GM21360 (cell line): ENCODE measurements around the gene ELOVL3.
"Not testable (repeated sequence)": the region's sequence is repeated elsewhere in the genome, so short reads cannot be mapped to it uniquely, and the experiment has no call there.

Source experiments
- ATAC-seq: cut with Tn5 transposase; IDR thresholded peaks from one replicate; pipeline ENCODE4 v1.9.1; 2021; ENCODE audit warnings: mild to moderate bottlenecking, moderate library complexity; ENCODE audit not compliant: unreplicated experiment

ELOVL3 gene

DNA sequence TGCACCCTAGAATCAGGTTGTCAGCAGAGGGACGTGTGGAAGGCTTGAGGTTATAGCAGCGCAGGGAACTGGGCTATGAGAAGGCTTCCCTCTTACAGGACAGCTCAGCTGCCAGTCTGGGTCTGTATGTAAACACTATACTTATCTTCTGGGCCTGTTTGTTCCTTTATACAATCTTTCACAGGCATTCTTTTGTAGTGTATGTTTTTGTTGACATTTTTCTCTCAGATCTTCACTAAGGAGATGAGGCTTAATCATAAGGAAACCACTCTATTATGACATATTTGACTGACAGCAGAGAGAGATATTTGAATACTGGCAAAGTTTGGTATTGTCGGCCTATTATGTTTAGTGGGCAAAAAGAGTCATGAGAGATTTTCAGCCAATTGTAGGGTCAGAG, 20.2 kb downstream of the ELOVL3 start:
- ATAC-seq, result no peak

GRCh38 chr10:102247734-102248133, 21.6 kb downstream of the ELOVL3 start:
- no peak for ATAC-seq

- ATAC-seq, result not testable (repeated sequence)
These were observed 26.4 kb downstream of the ELOVL3 start for GRCh38 chr10:102252508-102252907.

- no peak for ATAC-seq
These were observed 28.3 kb downstream of the ELOVL3 start for GRCh38 chr10:102254426-102254825.

GRCh38 chr10:102255404-102255803, 29.3 kb downstream of the ELOVL3 start:
- no peak for ATAC-seq

GRCh38 chr10:102261196-102261595, 35.1 kb downstream of the ELOVL3 start:
- no peak for ATAC-seq

DNA sequence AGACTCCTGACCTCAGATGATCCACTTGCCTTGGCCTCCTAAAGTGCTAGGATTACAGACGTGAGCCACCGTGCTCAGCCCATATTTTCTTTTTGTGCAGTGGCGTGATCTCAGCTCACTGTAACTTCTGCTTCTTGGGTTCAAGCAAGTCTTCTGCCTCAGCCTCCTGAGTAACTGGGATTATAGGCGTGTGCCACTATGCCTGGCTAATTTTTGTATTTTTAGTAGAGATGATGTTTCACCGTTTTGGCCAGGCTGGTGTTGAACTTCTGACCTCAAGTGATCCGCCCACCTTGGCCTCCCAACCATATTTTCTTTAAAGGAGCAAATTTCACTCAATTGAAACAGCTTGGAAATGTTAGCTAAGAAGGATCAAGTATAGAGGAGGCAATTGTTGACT, 35.7 kb downstream of the ELOVL3 start:
- ATAC-seq, result no peak

- ATAC-seq, result no peak
These were observed 36.8 kb downstream of the ELOVL3 start for GRCh38 chr10:102262744-102263370.

DNA sequence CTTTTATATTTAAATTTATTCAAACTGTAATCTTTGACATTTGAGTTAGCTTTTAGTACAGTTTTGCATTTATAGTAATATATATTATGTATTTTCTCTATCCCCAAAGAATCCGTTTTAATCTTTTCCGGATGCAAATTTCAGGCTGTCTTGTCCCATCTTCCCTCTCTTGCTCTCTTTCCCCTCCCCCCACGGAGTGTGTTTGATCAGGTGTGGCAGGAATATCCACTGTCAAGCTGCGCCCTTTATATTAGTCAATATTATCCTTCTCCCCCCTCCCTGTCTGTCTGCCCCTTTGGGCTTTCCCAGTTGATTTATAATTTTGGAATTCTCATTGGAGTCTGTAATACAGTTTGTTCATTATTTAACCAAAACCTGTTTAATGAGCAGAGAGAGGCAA, 38.3 kb downstream of the ELOVL3 start:
- ATAC-seq, result no peak

GRCh38 chr10:102266670-102267069, 40.6 kb downstream of the ELOVL3 start:
- ATAC-seq, result no peak

DNA sequence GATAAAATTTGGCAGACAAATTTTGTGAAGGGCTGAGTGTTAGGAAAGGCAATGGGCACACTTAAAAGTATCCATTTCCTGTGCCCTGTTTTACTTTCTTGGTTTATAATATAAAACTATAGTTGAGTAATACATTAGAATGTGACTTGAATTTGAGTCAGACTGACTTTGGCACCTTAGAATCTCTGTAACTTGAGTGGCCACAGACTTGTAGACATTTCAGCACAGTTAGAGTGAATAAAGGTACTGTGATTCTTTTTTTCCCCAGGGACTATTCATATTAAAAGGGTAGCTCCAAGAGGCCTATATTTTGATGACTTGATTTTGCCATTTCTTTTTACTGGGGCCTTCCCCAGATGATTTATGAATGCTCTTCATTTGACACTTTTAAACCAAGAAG, 41.6 kb downstream of the ELOVL3 start:
- ATAC-seq, result no peak

DNA sequence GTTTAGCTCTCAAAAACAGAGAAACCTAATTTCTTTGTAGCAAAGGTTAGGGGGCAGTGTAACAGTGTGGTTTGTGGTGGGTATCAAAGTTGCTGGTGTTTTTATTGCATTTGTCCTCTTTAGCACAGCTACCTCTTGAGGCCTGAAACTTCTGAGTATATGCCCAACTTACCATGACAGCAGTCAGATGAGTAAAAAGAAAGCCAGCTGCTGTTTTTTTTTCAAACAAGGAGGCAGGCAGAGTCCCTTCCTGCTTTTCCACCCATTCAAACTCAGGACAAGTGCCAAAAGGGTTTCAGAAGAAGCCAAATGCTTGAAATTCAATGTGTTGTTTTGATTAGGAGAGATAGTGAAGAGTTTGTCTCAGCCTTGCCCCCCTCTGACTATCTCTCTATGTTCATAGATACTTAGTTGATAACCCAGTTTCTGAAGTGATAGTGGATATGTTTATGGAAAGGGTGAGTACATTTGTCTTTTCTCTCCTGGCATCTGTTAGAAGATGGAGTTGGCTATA, 42.3 kb downstream of the ELOVL3 start:
- ATAC-seq, result no peak

DNA sequence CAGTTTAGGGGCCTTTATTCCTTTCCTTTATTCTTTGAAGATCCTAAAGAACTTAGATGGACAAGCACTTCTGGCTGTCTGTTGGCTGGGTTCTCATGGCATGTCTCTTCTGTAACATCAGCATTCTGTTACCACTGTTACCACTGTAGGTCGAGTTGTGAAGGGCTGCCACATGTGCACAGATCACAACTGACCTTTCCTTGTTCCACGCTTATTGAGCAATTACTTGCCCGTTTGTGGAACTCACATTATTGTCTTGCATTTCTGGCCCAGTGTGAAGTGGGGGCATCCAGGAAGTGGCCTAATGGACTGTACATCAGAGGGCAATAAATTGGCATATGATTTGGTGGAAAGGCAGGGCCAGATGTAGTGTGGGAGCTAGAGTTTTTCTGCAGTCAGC, 42.9 kb downstream of the ELOVL3 start:
- ATAC-seq, result no peak

DNA sequence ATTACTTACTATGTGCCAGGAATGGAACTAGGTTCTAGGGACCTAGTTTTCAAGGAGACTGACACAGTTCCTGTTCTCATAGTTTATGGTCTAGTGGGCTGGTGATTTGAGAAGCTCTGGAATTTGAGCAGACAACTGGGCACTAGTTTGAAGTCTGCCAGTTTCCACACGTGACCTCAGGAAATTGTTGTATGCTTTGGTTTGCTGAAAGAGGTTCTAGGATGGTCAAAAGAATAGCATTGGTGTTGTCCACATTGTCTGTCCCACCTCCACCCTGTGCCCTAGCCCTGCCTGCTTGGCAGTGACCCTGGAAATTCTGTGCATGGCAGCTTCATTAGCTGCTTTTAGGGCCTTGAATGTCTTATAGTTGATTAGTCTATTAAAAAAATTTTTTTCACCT, 48.0 kb downstream of the ELOVL3 start:
- no peak for ATAC-seq

GRCh38 chr10:102275343-102275742, 49.2 kb downstream of the ELOVL3 start:
- ATAC-seq, result no peak

- ATAC-seq, result no peak
These were observed 53.0 kb downstream of the ELOVL3 start for GRCh38 chr10:102279104-102279503.
